Measurements from ENCODE around the gene HSD17B11.
"Not testable (repeated sequence)": the region's sequence is repeated elsewhere in the genome, so short reads cannot be mapped to it uniquely, and the experiment has no call there.

Gene HSD17B11

DNA sequence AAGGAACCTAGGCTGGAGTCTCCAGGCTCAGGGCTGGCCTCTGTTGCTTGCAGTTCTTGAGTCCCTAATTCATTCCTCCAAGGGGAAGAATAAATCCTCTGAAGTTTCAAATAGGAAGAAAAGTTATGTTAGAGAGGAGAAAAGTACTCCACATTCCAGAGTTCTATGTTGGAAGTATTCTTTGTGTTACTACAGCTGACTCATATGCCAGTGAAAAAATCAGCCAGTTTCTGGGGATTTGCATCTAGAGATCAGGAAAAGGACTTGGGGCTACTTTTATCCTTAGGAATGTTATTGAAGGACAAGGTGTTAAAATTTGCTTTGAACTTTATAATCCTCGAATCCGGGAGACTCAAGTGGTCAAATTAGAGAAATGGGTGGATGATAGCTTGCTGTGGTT is 19.7 kb upstream of the HSD17B11 start (continued):
- TF ChIP-seq GLI2 (tag by site-specific recombination; IDR thresholded peaks at IDR 0.05; ENCODE audit: borderline replicate concordance, low read depth) (no peak), ZNF76 (tag by site-specific recombination; IDR thresholded peaks at IDR 0.05; ENCODE audit: borderline replicate concordance, low read depth) (no peak), ZNF324 (tag by site-specific recombination; IDR thresholded peaks at IDR 0.05) (no peak), FEZF1 (tag by site-specific recombination; IDR thresholded peaks at IDR 0.05) (no peak), ZNF121 (tag by site-specific recombination; IDR thresholded peaks at IDR 0.05) (no peak)

- Histone ChIP-seq H3K4me1 (ENCODE audit: control insufficient read depth, insufficient read depth, low read length) (no peaks in the 10 kb centered on the region), H3K4me3 (ENCODE audit: low read depth, low read length) (no peak overlapping the region), H3K9me3 (ENCODE audit: control insufficient read depth, insufficient read depth, low read depth, low read length) (no peaks in the 10 kb centered on the region), H3K36me3 (ENCODE audit: control insufficient read depth in 2 of 2, insufficient read depth in 1 of 2, low read length in 2 of 2) (no peaks in the 10 kb centered on the region), H3K27ac (ENCODE audit: extremely low read depth, low read depth, low read length) (no peak overlapping the region)
- TF ChIP-seq TCF7L2 (IDR thresholded peaks at IDR 0.05; ENCODE audit: borderline replicate concordance, low read depth, low read length) (peak; percentile 52; the same call in 1 of the 2 replicates), IKZF3 (tag by site-specific recombination; IDR thresholded peaks at IDR 0.05) (no peak), WT1 (tag by site-specific recombination; IDR thresholded peaks at IDR 0.05) (peak; percentile 86)
- ChIA-PET POLR2A (interaction anchor here (2.0 to 2.6 kb wide), 2 partner anchors 12 to 19 kb away, joined by 10 read pairs; partner anchors contain the start of genes HSD17B11 and NUDT9), CTCF (no interaction called here)
Measured at GRCh38 chr4:87410157-87410556, 19.2 kb upstream of the HSD17B11 start.

DNA sequence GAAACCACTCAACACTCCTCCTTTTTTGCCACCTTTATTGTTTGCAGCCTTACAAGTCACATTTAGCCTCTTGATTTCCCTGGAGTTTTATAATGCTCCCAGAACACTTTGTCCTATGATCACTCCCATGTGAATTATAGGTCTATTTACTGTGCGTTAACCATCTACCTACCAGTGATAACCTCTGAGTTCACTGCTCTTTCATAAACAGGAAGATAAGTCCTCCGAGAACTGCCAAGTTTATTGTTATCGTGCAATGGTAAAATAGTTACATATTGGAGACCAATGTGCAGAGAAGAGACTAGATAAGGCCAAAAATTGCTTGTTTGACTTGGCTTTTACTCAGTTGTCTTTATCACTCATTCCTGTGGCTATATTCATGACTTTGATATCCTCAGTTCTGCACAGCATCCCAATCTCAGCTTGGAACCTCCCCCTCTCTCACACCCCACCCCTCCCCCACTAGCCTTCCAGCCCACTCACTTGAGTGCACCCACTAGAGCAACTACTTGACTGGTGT is 18.5 kb upstream of the HSD17B11 start:
- Histone ChIP-seq H3K4me3 (ENCODE audit: low read depth, low read length) (no peak overlapping the region), H3K27ac (ENCODE audit: extremely low read depth, low read depth, low read length) (no peak overlapping the region), H3K9me3 (ENCODE audit: control insufficient read depth, insufficient read depth, low read depth, low read length) (no peaks in the 10 kb centered on the region), H3K36me3 (ENCODE audit: control insufficient read depth in 2 of 2, insufficient read depth in 1 of 2, low read length in 2 of 2) (no peaks in the 10 kb centered on the region), H3K4me1 (ENCODE audit: control insufficient read depth, insufficient read depth, low read length) (no peaks in the 10 kb centered on the region)
- CTCF ChIA-PET, result no interaction called here
- TF ChIP-seq ZFHX2 (tag by site-specific recombination; conservative IDR thresholded peaks at IDR 0.05), result peak; percentile 52
- peak; percentile 80 for TF ChIP-seq TCF7L2 (IDR thresholded peaks at IDR 0.05; ENCODE audit: borderline replicate concordance, low read depth, low read length)
- TF ChIP-seq ZNF146 (tag by site-specific recombination; IDR thresholded peaks at IDR 0.05), result no peak
- TF ChIP-seq WT1 (tag by site-specific recombination; IDR thresholded peaks at IDR 0.05), result 0 out of 2 replicates have a peak, but pooled peaks have one; percentile 18
- 0 out of 2 replicates have a peak, but pooled peaks have one; percentile 12 for TF ChIP-seq EGR2 (tag by site-specific recombination; IDR thresholded peaks at IDR 0.05; ENCODE audit: low read depth)
- POLR2A ChIA-PET, result interaction anchor here (2.0 to 2.6 kb wide), 2 partner anchors 13 to 19 kb away, joined by 10 read pairs; partner anchors contain the start of genes HSD17B11 and NUDT9

DNA sequence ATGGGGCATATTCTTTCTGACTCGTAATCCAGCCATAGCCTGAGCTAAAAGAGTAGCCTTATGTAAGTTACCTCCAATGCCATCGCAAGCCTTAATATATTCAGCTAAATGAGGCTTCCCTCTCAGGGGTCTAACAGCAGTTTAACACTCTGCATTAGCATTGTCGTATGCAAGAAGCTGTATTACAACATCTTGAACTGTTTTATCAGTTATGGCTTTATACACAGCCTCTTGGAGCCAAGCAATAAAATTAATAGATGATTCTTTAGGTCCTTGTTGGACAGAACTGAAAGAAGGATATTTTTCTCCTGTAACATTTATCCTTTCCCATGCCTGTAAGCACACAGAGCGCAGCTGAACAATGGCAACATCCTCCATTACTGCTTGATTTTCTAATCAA is 15.9 kb upstream of the HSD17B11 start:
- H3K4me3 ChIP-seq (ENCODE audit: low read depth, low read length); H3K27ac ChIP-seq (ENCODE audit: extremely low read depth, low read depth, low read length); H3K9me3 ChIP-seq (ENCODE audit: control insufficient read depth, insufficient read depth, low read depth, low read length); H3K36me3 ChIP-seq (ENCODE audit: control insufficient read depth in 2 of 2, insufficient read depth in 1 of 2, low read length in 2 of 2); POLR2A ChIA-PET; H3K4me1 ChIP-seq (ENCODE audit: control insufficient read depth, insufficient read depth, low read length): not testable (repeated sequence)
- CTCF ChIA-PET, result interaction anchor here (0.7 kb wide), 1 partner anchor 574 kb away, joined by 3 read pairs; no protein-coding TSS in a partner anchor

DNA sequence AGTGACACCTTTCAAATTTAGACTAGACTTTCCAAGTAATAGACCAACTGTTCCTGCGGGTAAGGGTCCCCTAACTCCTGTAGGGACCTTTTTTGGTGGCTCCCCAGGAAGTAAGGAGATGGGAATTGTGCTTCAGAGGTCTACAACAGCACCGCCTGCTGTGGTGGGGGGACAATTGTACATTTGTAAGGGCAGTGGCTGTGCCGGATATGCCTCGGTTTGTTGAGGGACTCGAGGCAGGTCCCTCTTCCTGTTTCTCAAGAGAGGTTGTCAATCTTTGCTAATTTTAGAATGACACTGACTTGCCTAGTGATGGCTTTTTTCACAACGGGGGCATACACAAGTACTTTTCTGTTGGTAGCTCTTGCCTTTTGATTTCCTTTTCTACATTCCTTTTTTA is 15.5 kb upstream of the HSD17B11 start:
- H3K4me3 ChIP-seq (ENCODE audit: low read depth, low read length), result no peak overlapping the region
- TF ChIP-seq SALL2 (tag by site-specific recombination; IDR thresholded peaks at IDR 0.05; ENCODE audit: borderline replicate concordance), result no peak
- no peak for TF ChIP-seq REST (tag by site-specific recombination; IDR thresholded peaks at IDR 0.05)
- no peaks in the 10 kb centered on the region for H3K9me3 ChIP-seq (ENCODE audit: control insufficient read depth, insufficient read depth, low read depth, low read length)
- no peaks in the 10 kb centered on the region for H3K4me1 ChIP-seq (ENCODE audit: control insufficient read depth, insufficient read depth, low read length)
- H3K27ac ChIP-seq (ENCODE audit: extremely low read depth, low read depth, low read length), result no peak overlapping the region
- ChIA-PET POLR2A (no interaction called here), CTCF (no interaction called here)
- H3K36me3 ChIP-seq (ENCODE audit: control insufficient read depth in 2 of 2, insufficient read depth in 1 of 2, low read length in 2 of 2), result no peaks in the 10 kb centered on the region

Data from HEK293 (cell line).